SK-N-SH (cell line): ENCODE measurements around the gene SMIM29. TPM values are rescaled to one million over a fixed set of nuclear protein-coding genes. Genes with fewer than 3 reads are reported as not detected.
A peak's percentile ranks its signal among the peaks of the same experiment; 100 is the strongest.

ENCODE experiments used
- CTCF ChIA-PET: fragments of 300-600, 350-600 bp; formaldehyde crosslinking; extraction: SDS; loops from one replicate; lab custom pipeline; 2021; lab: Yijun Ruan, JAX
- POLR2A ChIA-PET: fragments of 350-600 bp; sonication (Branson Sonifier 250); formaldehyde crosslinking; extraction: SDS; loops from one replicate; lab custom pipeline; 2020; ENCODE audit warnings: antibody characterized with exemption, inconsistent platforms; lab: Yijun Ruan, JAX
- DNase-seq: peaks from one replicate; pipeline ENCODE4 v3.0.0; 2012
- H2AFZ ChIP-seq: fragments of 200-600 bp; sonication (generic); 2 replicates; pipeline ENCODE4 v1.8.1; 2016; ENCODE audit warnings: antibody characterized with exemption, mild to moderate bottlenecking, low read depth
- H3F3A ChIP-seq: fragments of 200-600 bp; sonication (generic); replicated peaks from 2 replicates; pipeline ENCODE3; 2016; ENCODE audit warnings: antibody characterized with exemption, mild to moderate bottlenecking; ENCODE audit not compliant: insufficient read depth
- H3K27ac ChIP-seq, 2 experiments: fragments of 200-500 bp in 1 of 2; fragments of 200-600 bp in 1 of 2; sonication (Bioruptor generic) in 1 of 2; sonication (generic), shearing (Covaris generic) in 1 of 2; 2 replicates each; pipeline versions ENCODE4 v1.5.1 to v1.6.1; 2014 to 2016; ENCODE audit warnings: low read depth in 2 of 2, inconsistent platforms in 1 of 2, low read length in 1 of 2, mild to moderate bottlenecking in 1 of 2, mixed read lengths in 1 of 2
- H3K27me3 ChIP-seq: fragments of 200-600 bp; sonication (generic), shearing (Covaris generic); 2 replicates; pipeline ENCODE4 v1.6.1; 2016; ENCODE audit warnings: mixed run types; ENCODE audit not compliant: insufficient read depth
- H3K36me3 ChIP-seq, 2 experiments: fragments of 200-500 bp in 1 of 2; fragments of 200-600 bp in 1 of 2; sonication (Bioruptor generic) in 1 of 2; sonication (generic) in 1 of 2; replicated peaks in 1 of 2; 2 replicates each; pipeline versions ENCODE3 to v1.5.1; 2014 to 2016; ENCODE audit warnings: low read length in 1 of 2, mild to moderate bottlenecking in 1 of 2; ENCODE audit not compliant: insufficient read depth in 2 of 2, control insufficient read depth in 1 of 2
- H3K4me1 ChIP-seq, 2 experiments: fragments of 200-500 bp in 1 of 2; fragments of 200-600 bp in 1 of 2; sonication (Bioruptor generic) in 1 of 2; sonication (generic), shearing (Covaris generic) in 1 of 2; 2 replicates each; pipeline versions ENCODE4 v1.5.1 to v1.6.1; 2014 to 2016; ENCODE audit warnings: low read depth in 1 of 2, low read length in 1 of 2, mixed run types in 1 of 2; ENCODE audit not compliant: insufficient read depth in 2 of 2, control insufficient read depth in 1 of 2
- H3K4me2 ChIP-seq: fragments of 200-600 bp; sonication (generic), shearing (Covaris generic); 2 replicates; pipeline ENCODE4 v1.6.1; 2017; ENCODE audit warnings: mixed run types
- H3K4me3 ChIP-seq, 2 experiments: fragments of 200-500 bp in 1 of 2; fragments of 200-600 bp in 1 of 2; sonication (Bioruptor generic) in 1 of 2; sonication (generic), shearing (Covaris generic) in 1 of 2; 2 replicates each; pipeline versions ENCODE4 v1.5.1 to v1.8.1; 2014 to 2016; ENCODE audit warnings: low read depth in 2 of 2, inconsistent platforms in 1 of 2, low read length in 1 of 2, mild to moderate bottlenecking in 1 of 2, mixed read lengths in 1 of 2, moderate library complexity in 1 of 2
- H3K79me2 ChIP-seq: fragments of 200-600 bp; sonication (generic); 2 replicates; pipeline ENCODE4 v1.8.1; 2017; ENCODE audit warnings: mild to moderate bottlenecking; ENCODE audit not compliant: insufficient read depth
- H3K9ac ChIP-seq: fragments of 200-600 bp; sonication (generic); 2 replicates; pipeline ENCODE4 v1.6.1; 2017; ENCODE audit warnings: mixed run types
- H3K9me2 ChIP-seq: fragments of 200-600 bp; sonication (generic); 2 replicates; pipeline ENCODE4 v1.6.1; 2017; ENCODE audit warnings: mixed run types
- H3K9me3 ChIP-seq: fragments of 200-600 bp; sonication (generic); 2 replicates; pipeline ENCODE4 v1.6.1; 2017; ENCODE audit warnings: mixed run types, mild to moderate bottlenecking, moderate library complexity
- H4K20me1 ChIP-seq: fragments of 200-600 bp; sonication (generic); 2 replicates; pipeline ENCODE4 v1.6.1; 2017; ENCODE audit warnings: mild to moderate bottlenecking, mixed run types; ENCODE audit not compliant: insufficient read depth
- EZH2phosphoT487 ChIP-seq: fragments of 200-600 bp; sonication (generic); IDR thresholded peaks from 2 replicates; pipeline ENCODE4 v1.6.1; 2017; ENCODE audit warnings: low read depth, mixed run types, mild to moderate bottlenecking, antibody characterized with exemption, moderate library complexity, borderline replicate concordance
- FOXJ3 ChIP-seq: sonication (generic); formaldehyde crosslinking; IDR thresholded peaks from 2 replicates; pipeline ENCODE4 v1.5.1; 2020; ENCODE audit warnings: mild to moderate bottlenecking, missing genetic modification reagents
- IRF3 ChIP-seq: fragments of 150-350 bp; IDR thresholded peaks from 2 replicates; pipeline ENCODE4 v1.6.1; 2016; ENCODE audit warnings: mild to moderate bottlenecking, low read depth, low read length
- MEF2A ChIP-seq: IDR thresholded peaks from 2 replicates; pipeline ENCODE4 v1.4.0; 2012; ENCODE audit warnings: low read depth, borderline replicate concordance
- REST ChIP-seq: IDR thresholded peaks from 2 replicates; pipeline ENCODE4 v1.6.1; 2012; ENCODE audit warnings: mild to moderate bottlenecking, low read depth, low read length, moderate library complexity
- USF2 ChIP-seq: fragments of 150-350 bp; IDR thresholded peaks from 2 replicates; pipeline ENCODE4 v1.6.1; 2017; ENCODE audit warnings: antibody characterized with exemption, low read length, low read depth, borderline replicate concordance
- YY1 ChIP-seq: IDR thresholded peaks from 2 replicates; pipeline ENCODE4 v1.4.0; 2012; ENCODE audit warnings: low read depth, mild to moderate bottlenecking
- WGBS: methylation state at CpG from one replicate; pipeline ENCODE4 v1.1.6; 2017; ENCODE audit warnings: low lambda C conversion rate; 5-methylcytosine and 5-hydroxymethylcytosine counted together
- polyA plus RNA-seq, 3 experiments: library from polyadenylated mRNA; depleted of rRNA; stranded (reverse); fragments of >200 nt; gene quantifications; 2 replicates each; pipeline ENCODE4 v1.2.3, GENCODE V29; 2012

Gene SMIM29
- polyA plus RNA-seq, 1 of the 3 experiments (the other 2 are of a cell fraction) = 50.2 TPM

GRCh38 chr6:34243131-34243771, 5.6 kb downstream of the SMIM29 start (continued):
- TF ChIP-seq REST (no peak), EZH2phosphoT487 (no peak), IRF3 (no peak), YY1 (no peak), MEF2A (no peak), USF2 (no peak)

GRCh38 chr6:34242252-34243130, 6.3 kb downstream of the SMIM29 start:
- Histone ChIP-seq H3K4me3 (no peak overlapping the region), H3F3A (peaks cover 52% of the 10 kb centered on the region), H2AFZ (no peak overlapping the region), H4K20me1 (no peaks in the 10 kb centered on the region), H3K27me3 (no peaks in the 10 kb centered on the region), H3K9ac (peak overlapping the region; percentile 44), H3K9me2 (no peaks in the 10 kb centered on the region)
- DNase-seq = no peak
- CTCF ChIA-PET = interaction anchor here (1.0 to 1.1 kb wide), 2 partner anchors 47 to 172 kb away, joined by 3 read pairs; no protein-coding TSS in a partner anchor
- TF ChIP-seq REST (no peak), EZH2phosphoT487 (no peak), FOXJ3 (CRISPR knock-in tag) (no peak)
- TF ChIP-seq, all 33 proteins: peak for 0
- WGBS = 50% methylated on average over 5 of the region's 7 CpGs
- Histone ChIP-seq H3K27ac (peak overlapping the region in 1 of 2 experiments; percentile 97; a peak in 2 of 4 replicates), H3K9me3 (no peaks in the 10 kb centered on the region), H3K79me2 (peaks cover 39% of the 10 kb centered on the region), H3K4me1 (peaks cover 22 to 53% of the 10 kb centered on the region in 2 experiments), H3K36me3 (peaks cover 11 to 17% of the 10 kb centered on the region in 2 experiments), H3K4me2 (peak overlapping the region; percentile 92)
- POLR2A ChIA-PET = no interaction called here
